ENCODE results near the gene OR10D3.

The OR10D3 gene

GRCh38 chr11:124170801-124171586, 12.2 kb upstream of the OR10D3 start:
- Histone ChIP-seq H3K4me3 (no peak overlapping the region), H3K4me1 (no peaks in the 10 kb centered on the region), H3K27me3 (no peaks in the 10 kb centered on the region), H3K27ac (no peak overlapping the region), H3K36me3 (no peaks in the 10 kb centered on the region), H3K9me3 (no peaks in the 10 kb centered on the region)
- intact Hi-C loops (cut with DNase I; ENCODE audit: low total_unique reads), result no loop called here
- TF ChIP-seq CTCF (IDR thresholded peaks at IDR 0.05), result no peak
- DNase-seq, result no peak

GRCh38 chr11:124172101-124172500, 11.0 kb upstream of the OR10D3 start:
- Histone ChIP-seq H3K9me3 (no peaks in the 10 kb centered on the region), H3K36me3 (no peaks in the 10 kb centered on the region), H3K27ac (no peak overlapping the region), H3K4me3 (no peak overlapping the region), H3K27me3 (no peaks in the 10 kb centered on the region), H3K4me1 (no peaks in the 10 kb centered on the region)
- TF ChIP-seq CTCF (IDR thresholded peaks at IDR 0.05), result no peak
- DNase-seq, result no peak
- intact Hi-C loops (cut with DNase I; ENCODE audit: low total_unique reads), result no loop called here

GRCh38 chr11:124172599-124172998, 10.5 kb upstream of the OR10D3 start:
- H3K27ac ChIP-seq, result no peak overlapping the region

GRCh38 chr11:124174001-124174583, 9.1 kb upstream of the OR10D3 start:
- no peak overlapping the region for H3K27ac ChIP-seq
- DNase-seq, result no peak
- H3K36me3 ChIP-seq, result no peaks in the 10 kb centered on the region
- no peaks in the 10 kb centered on the region for H3K27me3 ChIP-seq
- TF ChIP-seq CTCF (IDR thresholded peaks at IDR 0.05), result no peak
- H3K9me3 ChIP-seq, result no peaks in the 10 kb centered on the region
- no peak overlapping the region for H3K4me3 ChIP-seq
- H3K4me1 ChIP-seq, result no peaks in the 10 kb centered on the region
- intact Hi-C loops (cut with DNase I; ENCODE audit: low total_unique reads), result no loop called here

More at GRCh38 chr11:124172599-124172998, 10.5 kb upstream of the OR10D3 start:
- intact Hi-C loops (cut with DNase I; ENCODE audit: low total_unique reads), result no loop called here
- no peak overlapping the region for H3K4me3 ChIP-seq
- H3K4me1 ChIP-seq, result no peaks in the 10 kb centered on the region
- H3K27me3 ChIP-seq, result no peaks in the 10 kb centered on the region
- no peaks in the 10 kb centered on the region for H3K9me3 ChIP-seq
- no peaks in the 10 kb centered on the region for H3K36me3 ChIP-seq
- no peak for TF ChIP-seq CTCF (IDR thresholded peaks at IDR 0.05)
- no peak for DNase-seq

GRCh38 chr11:124176925-124177715, 6.0 kb upstream of the OR10D3 start:
- TF ChIP-seq CTCF (IDR thresholded peaks at IDR 0.05), result no peak
- no peaks in the 10 kb centered on the region for H3K4me1 ChIP-seq
- DNase-seq, result no peak
- H3K27ac ChIP-seq, result no peak overlapping the region
- H3K9me3 ChIP-seq, result no peaks in the 10 kb centered on the region
- intact Hi-C loops (cut with DNase I; ENCODE audit: low total_unique reads), result no loop called here
- no peak overlapping the region for H3K4me3 ChIP-seq
- no peaks in the 10 kb centered on the region for H3K27me3 ChIP-seq
- no peaks in the 10 kb centered on the region for H3K36me3 ChIP-seq
